Measurements from ENCODE around the gene PYROXD2.

DNA sequence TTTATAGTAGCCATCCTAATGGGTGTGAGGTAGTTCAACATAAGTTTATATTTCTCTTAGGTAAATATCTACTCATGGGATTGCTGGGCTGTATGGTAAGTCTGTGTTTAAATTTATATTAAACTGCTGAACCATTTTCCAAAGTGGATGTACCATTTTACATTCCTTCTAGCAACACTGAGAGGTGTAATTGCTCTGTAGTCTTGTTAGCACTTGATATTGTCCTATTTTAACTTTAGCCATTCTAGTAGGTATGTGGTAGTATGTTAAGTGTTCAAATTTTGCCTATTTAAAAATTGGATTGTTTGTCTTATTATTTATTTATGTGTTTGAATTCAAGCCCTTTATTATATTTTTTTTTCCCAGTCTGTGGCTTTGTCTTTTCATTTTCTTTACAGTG, 34.3 kb upstream of the PYROXD2 start:
- TF ChIP-seq ZNF423 (CRISPR knock-in tag; IDR thresholded peaks at IDR 0.05) (no peak), CREM (CRISPR knock-in tag; IDR thresholded peaks at IDR 0.05) (no peak), NFATC4 (CRISPR knock-in tag; IDR thresholded peaks at IDR 0.05) (no peak), CREB1 (CRISPR knock-in tag; IDR thresholded peaks at IDR 0.05) (no peak), CTCF (IDR thresholded peaks at IDR 0.05) (no peak), ATF2 (CRISPR knock-in tag; IDR thresholded peaks at IDR 0.05; ENCODE audit: borderline replicate concordance, low read depth) (no peak), NFE2L1 (CRISPR knock-in tag; IDR thresholded peaks at IDR 0.05) (no peak), ZBTB21 (CRISPR knock-in tag; IDR thresholded peaks at IDR 0.05; ENCODE audit: borderline replicate concordance) (no peak), MAX (CRISPR knock-in tag; IDR thresholded peaks at IDR 0.05) (no peak), ZNF317 (CRISPR knock-in tag; IDR thresholded peaks at IDR 0.05; ENCODE audit: borderline replicate concordance, low read depth) (no peak), NFYB (CRISPR knock-in tag; conservative IDR thresholded peaks at IDR 0.05; ENCODE audit: low read depth) (no peak)
- TF ChIP-seq, protein P1, sequence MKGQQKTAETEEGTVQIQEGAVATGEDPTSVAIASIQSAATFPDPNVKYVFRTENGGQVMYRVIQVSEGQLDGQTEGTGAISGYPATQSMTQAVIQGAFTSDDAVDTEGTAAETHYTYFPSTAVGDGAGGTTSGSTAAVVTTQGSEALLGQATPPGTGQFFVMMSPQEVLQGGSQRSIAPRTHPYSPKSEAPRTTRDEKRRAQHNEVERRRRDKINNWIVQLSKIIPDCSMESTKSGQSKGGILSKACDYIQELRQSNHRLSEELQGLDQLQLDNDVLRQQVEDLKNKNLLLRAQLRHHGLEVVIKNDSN (CRISPR knock-in tag; IDR thresholded peaks at IDR 0.05), result no peak
- TF ChIP-seq, protein P2, sequence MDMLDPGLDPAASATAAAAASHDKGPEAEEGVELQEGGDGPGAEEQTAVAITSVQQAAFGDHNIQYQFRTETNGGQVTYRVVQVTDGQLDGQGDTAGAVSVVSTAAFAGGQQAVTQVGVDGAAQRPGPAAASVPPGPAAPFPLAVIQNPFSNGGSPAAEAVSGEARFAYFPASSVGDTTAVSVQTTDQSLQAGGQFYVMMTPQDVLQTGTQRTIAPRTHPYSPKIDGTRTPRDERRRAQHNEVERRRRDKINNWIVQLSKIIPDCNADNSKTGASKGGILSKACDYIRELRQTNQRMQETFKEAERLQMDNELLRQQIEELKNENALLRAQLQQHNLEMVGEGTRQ (CRISPR knock-in tag; IDR thresholded peaks at IDR 0.05), result no peak

All from WTC11 (cell line).